GM04504 (cell line): ENCODE measurements around the gene ARHGEF9.

Experiments
- DNase-seq: peaks from one replicate; pipeline ENCODE4 v3.0.0-alpha.2; 2012; ENCODE audit warnings: low read depth

ARHGEF9 gene

GRCh38 chrX:63746278-63746677 is 38.7 kb downstream of the ARHGEF9 start:
- DNase-seq = no peak

- no peak for DNase-seq
These were observed 40.1 kb downstream of the ARHGEF9 start for GRCh38 chrX:63744850-63745394.

GRCh38 chrX:63743596-63743995 is 41.4 kb downstream of the ARHGEF9 start:
- DNase-seq = no peak

GRCh38 chrX:63740382-63740781 is 44.6 kb downstream of the ARHGEF9 start:
- no peak for DNase-seq

GRCh38 chrX:63739885-63740284 is 45.1 kb downstream of the ARHGEF9 start:
- DNase-seq = no peak

- DNase-seq = no peak
These were observed 46.3 kb downstream of the ARHGEF9 start for GRCh38 chrX:63738696-63739095.

GRCh38 chrX:63737131-63737921 is 47.7 kb downstream of the ARHGEF9 start:
- DNase-seq = no peak

- no peak for DNase-seq
These were observed 49.1 kb downstream of the ARHGEF9 start for GRCh38 chrX:63735882-63736281.

GRCh38 chrX:63720293-63720692 is 64.7 kb downstream of the ARHGEF9 start:
- DNase-seq = no peak

GRCh38 chrX:63719633-63720032 is 65.4 kb downstream of the ARHGEF9 start:
- DNase-seq = no peak

- DNase-seq = no peak
These were observed 66.9 kb downstream of the ARHGEF9 start for GRCh38 chrX:63718010-63718694.

GRCh38 chrX:63713526-63713925 is 71.5 kb downstream of the ARHGEF9 start:
- DNase-seq = peak; percentile 4

- no peak for DNase-seq
These were observed 76.2 kb downstream of the ARHGEF9 start for GRCh38 chrX:63708801-63709200.

GRCh38 chrX:63702556-63702955 is 82.5 kb downstream of the ARHGEF9 start:
- no peak for DNase-seq

GRCh38 chrX:63686878-63687714 is 97.9 kb downstream of the ARHGEF9 start:
- peak; percentile 47 for DNase-seq

- no peak for DNase-seq
These were observed 104.6 kb downstream of the ARHGEF9 start for GRCh38 chrX:63680423-63680822.

GRCh38 chrX:63679432-63679831 is 105.6 kb downstream of the ARHGEF9 start:
- no peak for DNase-seq

- no peak for DNase-seq
These were observed 109.3 kb downstream of the ARHGEF9 start for GRCh38 chrX:63675716-63676115.

- DNase-seq = no peak
These were observed 111.1 kb downstream of the ARHGEF9 start for GRCh38 chrX:63673896-63674295.

GRCh38 chrX:63664741-63665140 is 120.3 kb downstream of the ARHGEF9 start:
- DNase-seq = no peak

GRCh38 chrX:63664083-63664482 is 120.9 kb downstream of the ARHGEF9 start:
- no peak for DNase-seq

- DNase-seq = no peak
These were observed 123.3 kb downstream of the ARHGEF9 start for GRCh38 chrX:63661676-63662075.
